ENCODE data around the gene FTCDNL1.

FTCDNL1 gene

DNA sequence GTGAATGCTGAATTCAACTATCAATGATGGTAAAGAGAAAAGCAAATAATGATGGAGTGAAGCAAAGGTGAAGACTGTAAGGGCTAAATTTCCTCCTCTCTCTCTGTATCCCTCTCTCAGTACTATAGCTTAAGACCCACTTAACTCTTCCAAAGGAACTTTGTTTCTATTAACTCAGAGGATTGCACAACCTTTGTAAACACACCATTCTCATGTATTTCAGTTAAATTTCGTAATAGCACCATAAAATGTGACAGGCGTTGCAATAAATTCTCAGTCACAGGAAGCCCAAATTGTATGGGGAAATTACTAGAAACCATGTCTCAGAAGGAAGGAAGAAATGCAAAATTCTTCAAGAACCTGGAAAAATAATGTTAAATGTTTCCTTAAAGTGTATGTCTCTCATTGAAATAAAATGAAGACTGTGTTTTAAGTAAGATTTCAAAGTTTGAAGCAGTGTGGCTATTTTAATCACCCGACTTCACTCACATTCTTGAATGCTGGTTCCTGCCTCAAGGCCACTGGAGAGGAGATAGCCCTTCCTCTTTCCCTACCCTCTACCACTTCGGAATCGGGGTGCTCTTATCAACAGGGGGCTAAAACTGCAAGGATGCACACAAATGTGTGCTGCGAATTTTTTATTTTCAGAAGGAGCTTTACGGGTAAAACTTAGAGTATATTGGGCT, 112.1 kb downstream of the FTCDNL1 start:
- no peak for DNase-seq

DNA sequence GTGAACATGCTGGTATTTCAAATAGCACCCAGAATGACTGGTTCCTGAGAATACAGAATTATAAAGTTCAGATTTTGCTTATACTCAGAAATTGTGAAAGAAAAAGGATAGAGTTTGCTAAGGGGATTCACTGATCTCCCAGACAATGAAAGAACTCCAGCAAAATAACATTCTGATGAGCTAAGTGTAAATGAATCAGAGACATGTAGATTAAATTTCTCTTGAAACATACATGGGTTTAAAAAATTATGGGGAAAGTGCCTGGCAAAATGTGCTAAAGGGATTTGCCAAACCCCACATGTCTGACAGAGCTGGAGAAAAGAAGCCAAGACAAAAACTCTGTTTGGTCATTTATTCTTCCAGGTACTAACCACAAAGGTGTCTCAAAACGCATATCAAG, 116.3 kb downstream of the FTCDNL1 start:
- no peak for DNase-seq

DNA sequence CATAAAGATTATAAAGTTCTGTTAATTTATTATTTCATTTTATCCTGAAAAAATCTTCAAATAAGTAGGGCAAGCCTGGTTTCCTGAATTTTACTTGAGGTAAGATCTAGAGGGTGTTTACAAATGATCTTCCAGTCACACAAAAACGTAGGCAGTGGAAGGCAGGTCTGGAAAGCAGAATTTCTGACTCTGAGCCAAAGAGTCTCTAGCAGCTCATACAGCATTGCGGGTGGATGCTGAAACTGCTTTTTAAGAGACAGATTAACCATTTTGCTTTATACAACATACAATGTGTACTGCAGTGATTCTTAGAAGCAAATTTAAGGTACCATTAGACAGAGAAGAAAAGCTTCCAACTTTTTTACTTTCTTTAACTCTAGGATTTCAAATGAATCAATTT, 117.0 kb downstream of the FTCDNL1 start:
- no peak for DNase-seq

DNA sequence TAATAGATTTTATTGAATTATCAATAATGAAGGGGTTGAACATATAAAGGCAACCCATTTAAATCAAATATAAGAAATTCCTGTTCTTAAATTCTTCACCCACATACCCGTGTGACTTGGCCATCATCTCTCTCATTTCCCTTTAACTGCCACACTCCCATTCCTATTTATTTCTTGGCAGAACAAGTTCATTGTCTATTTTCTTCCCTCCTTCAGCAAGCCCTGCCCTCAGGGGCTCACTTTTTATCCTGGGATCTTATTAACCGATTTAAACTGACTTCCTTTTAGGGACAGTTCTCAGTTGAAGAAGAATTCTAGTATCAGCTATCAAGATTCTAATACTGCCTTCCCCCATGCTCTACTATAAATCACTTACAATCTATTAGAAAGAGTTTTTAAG, 123.2 kb downstream of the FTCDNL1 start:
- no peak for DNase-seq

DNA sequence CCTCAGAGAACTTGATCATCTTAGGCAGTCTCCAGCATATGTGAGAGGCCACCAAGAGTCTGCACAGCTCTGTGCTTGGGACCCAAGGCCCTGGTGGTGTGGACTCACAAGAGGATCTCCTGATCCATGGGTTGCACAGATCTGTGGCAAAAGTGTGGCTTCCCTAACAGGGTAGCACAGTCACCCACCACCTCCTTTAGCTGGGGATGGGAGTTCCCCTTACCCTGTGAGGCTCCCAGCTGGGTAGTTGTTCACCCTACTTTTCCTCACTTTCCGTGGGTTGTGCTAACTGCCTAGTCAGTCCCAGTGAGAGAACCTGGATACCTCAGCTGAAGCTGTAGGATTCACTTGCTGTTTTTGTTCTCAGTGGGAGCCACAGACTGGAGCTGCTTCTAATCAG, 123.7 kb downstream of the FTCDNL1 start:
- DNase-seq = no peak

DNA sequence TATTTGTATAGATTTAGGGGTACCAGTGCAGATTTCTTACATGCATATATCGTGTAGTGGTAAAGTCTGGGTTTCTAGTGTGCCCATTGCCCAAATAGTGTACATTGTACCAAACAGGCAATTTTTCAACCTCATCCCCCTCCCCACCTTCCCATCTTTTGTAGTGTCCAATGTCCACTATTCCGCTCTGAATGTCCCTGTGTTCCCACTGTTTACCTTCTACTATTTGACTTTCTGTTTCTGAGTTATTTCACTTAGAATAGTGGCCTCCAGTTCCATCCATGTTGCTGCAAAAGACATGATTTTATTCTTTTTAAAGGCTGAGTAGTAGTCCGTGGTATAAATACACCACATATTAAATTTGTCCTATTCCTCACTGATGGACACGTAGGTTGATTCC, 132.9 kb downstream of the FTCDNL1 start:
- no peak for DNase-seq

DNA sequence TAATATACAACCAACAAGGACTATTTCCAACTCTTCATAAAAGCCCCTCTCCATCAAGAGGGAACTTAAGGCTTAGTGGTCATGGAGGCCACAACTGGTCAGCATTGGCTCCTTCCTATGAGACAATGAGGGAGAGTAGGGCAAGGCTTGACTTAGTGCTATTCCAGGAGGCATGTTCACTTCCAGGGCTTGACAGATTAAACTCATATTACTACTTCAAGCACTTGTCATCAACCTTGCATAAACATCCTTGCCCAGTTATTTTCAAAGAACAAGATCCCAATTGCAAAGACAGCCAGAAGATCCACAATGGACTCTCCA, 133.4 kb downstream of the FTCDNL1 start:
- no peak for DNase-seq

DNA sequence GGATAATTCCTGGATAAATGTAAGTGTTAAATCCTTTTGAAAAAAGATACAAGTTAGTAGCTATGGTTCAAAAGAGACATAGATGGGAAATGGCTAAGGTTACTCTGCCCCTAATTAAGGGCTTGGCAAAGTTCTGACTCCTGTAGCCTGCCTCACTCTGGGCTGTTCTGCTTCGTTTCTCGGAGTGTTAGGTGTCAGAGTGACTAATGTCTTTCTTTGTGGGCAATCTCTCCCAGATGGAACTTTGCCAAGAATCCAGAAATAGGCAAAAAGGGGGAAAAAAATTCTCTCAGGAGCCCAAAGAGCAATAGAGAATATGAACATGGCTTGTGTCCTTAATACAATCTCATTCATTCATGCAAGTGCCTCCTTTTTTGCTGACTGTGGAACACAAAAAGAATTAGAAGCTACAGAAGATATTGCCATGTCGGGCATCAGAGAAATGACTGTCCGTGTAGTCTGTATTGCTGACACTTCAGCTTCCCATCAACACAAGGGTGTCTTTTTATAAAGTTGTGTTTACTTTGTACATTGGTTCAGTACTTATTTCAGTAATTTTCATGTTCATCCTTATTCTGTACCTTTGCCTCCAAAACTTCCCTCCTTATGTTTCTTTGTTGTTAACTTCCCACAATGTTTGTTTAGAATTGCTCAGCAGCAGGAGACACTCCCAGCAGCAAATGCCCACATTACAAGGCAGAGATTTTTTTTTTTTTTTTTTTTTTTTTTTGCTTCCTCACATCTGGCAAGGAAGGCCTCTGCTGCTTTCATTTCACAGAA, 134.0 kb downstream of the FTCDNL1 start:
- DNase-seq = no peak

DNA sequence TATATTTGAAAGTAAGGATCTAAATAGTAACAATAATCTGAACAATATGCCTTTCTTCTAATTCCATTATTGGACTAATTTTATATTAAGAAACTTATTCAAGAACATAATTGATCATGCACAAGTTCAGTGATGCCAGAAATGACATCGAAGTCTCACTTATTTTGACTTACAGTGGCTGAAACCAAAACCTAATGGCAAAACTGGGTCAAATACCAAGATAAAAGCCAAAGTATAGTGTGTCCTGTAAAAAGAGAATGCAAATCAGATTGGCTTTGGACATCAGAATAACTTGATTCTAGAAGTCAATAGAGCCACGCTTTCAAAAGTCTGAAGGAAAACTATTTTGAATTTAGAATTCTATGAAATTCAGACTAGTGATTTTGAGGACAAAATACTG, 137.2 kb downstream of the FTCDNL1 start:
- no peak for DNase-seq

DNA sequence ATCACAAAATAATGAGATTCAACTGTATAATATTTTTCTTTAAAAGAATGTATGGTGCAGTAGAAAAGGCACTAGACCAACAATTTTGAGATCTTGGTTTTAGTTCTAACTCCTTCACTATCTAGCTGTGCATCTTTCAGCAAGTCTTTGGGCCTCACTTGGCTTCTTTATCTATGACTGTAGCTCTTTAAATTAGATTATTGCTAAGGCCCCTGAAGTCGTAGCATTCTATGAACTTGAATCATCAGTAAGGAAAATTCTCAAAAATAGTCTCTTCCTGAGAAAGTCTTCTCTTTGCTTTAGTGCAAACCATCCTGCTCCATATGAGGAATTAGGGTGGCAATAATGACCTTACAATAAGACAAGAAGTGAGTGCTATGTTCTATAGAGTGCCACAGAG, 140.4 kb downstream of the FTCDNL1 start:
- DNase-seq = no peak

Measured in activated CD4-positive, alpha-beta T cell treated with anti-CD3 and anti-CD28 coated beads, Interleukin-10, Interleukin-2, amounts not matched to agents 100 ng/mL and 50 ng/mL, durations not matched to agents 16 hours and 8 hours (primary cell).